Caki2 (cell line): ENCODE measurements around the gene MCAM. TPM values are rescaled to one million over a fixed set of nuclear protein-coding genes. Genes with fewer than 3 reads are reported as not detected.

ENCODE experiments used
- DNase-seq: peaks from one replicate; pipeline ENCODE4 v3.0.0-alpha.2; 2015; ENCODE audit warnings: low read depth
- in situ Hi-C: cut with HindIII; loops from 2 replicates; pipeline ENCODE4 v1.10.0; 2016; ENCODE audit warnings: low sequenced_read_pairs, low pct_unique_long_range_greater_than_20kb, mixed read lengths
- total RNA-seq: library from RNA; depleted of rRNA; stranded (reverse); fragments of >200 nt; shearing (Covaris generic); gene quantifications from 2 replicates; pipeline ENCODE4 v1.2.3, GENCODE V29; 2014; ENCODE audit warnings: low replicate concordance

Gene MCAM
- total RNA-seq, 1 experiment from 2014 or later, result 0.27 TPM

GRCh38 chr11:119318240-119319135 is 1.6 kb upstream of the MCAM start:
- no peak for DNase-seq
- in situ Hi-C loops, result loop anchor here (25.0 kb wide), 1 partner anchor 206 kb away; the partner anchor contains the start of genes C2CD2L, DPAGT1 and HINFP

- no peak for DNase-seq
- in situ Hi-C loops, result loop anchor here (25.0 kb wide), 1 partner anchor 205 kb away; the partner anchor contains the start of genes C2CD2L, DPAGT1 and HINFP
Observed at GRCh38 chr11:119317592-119318239, 786 bp upstream of the MCAM start.

GRCh38 chr11:119316016-119316728 is 758 bp downstream of the MCAM start:
- no peak for DNase-seq
- in situ Hi-C loops, result loop anchor here (25.0 kb wide), 1 partner anchor 204 kb away; the partner anchor contains the start of genes C2CD2L, DPAGT1 and HINFP

- DNase-seq, result peak; percentile 20
- in situ Hi-C loops, result loop anchor here (25.0 kb wide), 1 partner anchor 203 kb away; the partner anchor contains the start of genes C2CD2L, DPAGT1 and HINFP
Observed at GRCh38 chr11:119315131-119316015, 1.6 kb downstream of the MCAM start.

DNA sequence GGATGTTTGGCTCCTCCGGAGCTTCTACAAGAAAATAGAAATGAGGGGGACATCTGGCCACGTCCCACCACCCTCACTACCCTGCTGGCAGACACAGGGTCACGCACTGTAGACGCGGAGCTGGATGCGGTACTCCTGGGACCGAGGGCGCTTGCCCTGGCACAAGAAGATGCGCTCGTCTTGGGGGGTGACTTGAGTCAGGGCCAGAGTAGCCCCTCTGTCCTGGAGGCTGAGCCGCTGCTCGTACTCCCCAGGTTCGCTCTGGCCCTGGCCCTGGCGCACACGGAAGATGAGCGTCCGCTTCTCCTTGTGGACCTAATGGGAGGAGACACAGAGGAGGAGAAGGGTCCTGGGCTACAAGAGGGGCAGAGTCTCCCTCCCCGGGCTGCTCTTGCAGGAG is 2.2 kb downstream of the MCAM start:
- DNase-seq, result no peak
- in situ Hi-C loops, result loop anchor here (25.0 kb wide), 1 partner anchor 202 kb away; the partner anchor contains the start of genes C2CD2L, DPAGT1 and HINFP

DNA sequence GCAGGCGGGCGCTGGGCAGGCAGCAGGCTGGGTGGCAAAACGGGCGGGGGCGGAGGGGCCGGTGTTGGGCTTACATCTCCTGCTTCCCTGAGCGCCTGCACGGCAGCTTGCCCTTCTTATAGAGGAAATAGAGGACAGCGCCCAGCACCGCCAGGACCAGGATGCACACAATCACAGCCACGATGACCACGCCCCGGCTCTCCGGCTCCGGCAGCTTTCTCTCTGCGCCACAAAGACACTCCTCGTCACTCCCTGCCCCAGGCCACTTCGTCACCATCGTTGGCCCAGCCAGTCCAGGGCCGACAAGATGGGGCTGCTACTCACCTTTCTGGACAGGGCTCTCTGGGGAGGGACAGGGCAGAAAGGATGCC is 6.3 kb downstream of the MCAM start:
- in situ Hi-C loops, result loop anchor here (25.0 kb wide), 1 partner anchor 198 kb away; the partner anchor contains the start of genes C2CD2L, DPAGT1 and HINFP
- no peak for DNase-seq

DNA sequence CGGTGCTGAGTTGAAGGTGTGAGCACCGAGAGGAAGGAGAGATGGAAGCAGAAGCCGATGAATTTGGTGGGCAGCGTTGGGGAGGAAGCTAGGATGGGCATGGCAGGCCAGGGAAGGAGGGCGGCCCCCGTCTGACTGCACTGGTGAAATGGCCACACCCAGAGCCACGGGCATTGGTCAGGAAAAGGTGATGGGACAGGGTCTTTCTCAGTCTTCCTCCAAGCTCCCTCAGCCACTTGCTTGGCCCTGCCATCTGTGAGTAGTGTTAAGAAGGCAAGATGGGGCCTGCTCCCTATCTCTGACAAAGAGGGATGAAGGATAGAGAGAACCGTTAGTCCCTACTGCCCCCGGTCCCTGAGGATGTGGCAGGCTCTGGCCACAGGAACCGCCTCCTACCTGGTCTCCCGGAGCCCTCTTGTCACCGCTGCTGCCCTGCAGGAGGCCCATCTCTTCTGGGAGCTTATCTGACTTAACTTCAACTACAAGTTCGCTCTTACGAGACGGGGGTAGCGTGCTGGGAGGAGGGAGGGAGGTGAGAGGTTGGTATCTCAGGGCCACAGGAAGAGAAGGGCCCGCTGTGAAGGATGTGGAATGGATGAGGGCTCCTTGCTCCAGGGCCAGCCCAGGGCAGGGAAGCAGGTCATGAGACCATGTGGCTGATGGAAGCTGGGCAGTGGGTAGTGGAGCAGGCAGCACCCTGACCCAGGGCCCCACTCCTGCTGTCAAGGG is 6.8 kb downstream of the MCAM start:
- in situ Hi-C loops, result loop anchor here (25.0 kb wide), 1 partner anchor 198 kb away; the partner anchor contains the start of genes C2CD2L, DPAGT1 and HINFP
- no peak for DNase-seq

DNA sequence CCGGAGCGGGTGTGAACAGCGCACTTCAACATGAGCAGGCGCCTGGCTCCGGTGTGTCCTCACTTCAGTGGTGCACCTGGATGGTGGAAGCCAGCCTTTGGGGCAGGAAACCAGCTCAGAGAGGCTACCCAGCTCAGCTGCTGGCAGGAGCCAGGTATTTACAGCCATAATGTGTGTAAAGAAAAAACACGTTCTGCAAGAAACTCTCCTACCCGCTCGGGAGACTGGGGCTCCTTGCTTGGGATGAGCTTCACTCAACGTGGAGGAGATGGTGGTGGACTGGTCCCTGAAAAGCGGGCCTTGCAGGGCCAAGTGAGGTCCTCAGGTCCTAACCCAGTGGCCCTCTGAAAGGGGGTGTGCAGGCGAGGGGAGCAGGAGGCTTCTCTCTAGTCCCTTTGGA is 7.5 kb downstream of the MCAM start:
- no peak for DNase-seq
- in situ Hi-C loops, result loop anchor here (25.0 kb wide), 1 partner anchor 197 kb away; the partner anchor contains the start of genes C2CD2L, DPAGT1 and HINFP

- in situ Hi-C loops, result loop anchor here (25.0 kb wide), 1 partner anchor 196 kb away; the partner anchor contains the start of genes C2CD2L, DPAGT1 and HINFP
- DNase-seq, result no peak
Observed at GRCh38 chr11:119307974-119308373, 9.0 kb downstream of the MCAM start.

GRCh38 chr11:119307219-119307618 is 9.7 kb downstream of the MCAM start:
- in situ Hi-C loops, result loop anchor here (25.0 kb wide), 1 partner anchor 195 kb away; the partner anchor contains the start of genes C2CD2L, DPAGT1 and HINFP
- no peak for DNase-seq

DNA sequence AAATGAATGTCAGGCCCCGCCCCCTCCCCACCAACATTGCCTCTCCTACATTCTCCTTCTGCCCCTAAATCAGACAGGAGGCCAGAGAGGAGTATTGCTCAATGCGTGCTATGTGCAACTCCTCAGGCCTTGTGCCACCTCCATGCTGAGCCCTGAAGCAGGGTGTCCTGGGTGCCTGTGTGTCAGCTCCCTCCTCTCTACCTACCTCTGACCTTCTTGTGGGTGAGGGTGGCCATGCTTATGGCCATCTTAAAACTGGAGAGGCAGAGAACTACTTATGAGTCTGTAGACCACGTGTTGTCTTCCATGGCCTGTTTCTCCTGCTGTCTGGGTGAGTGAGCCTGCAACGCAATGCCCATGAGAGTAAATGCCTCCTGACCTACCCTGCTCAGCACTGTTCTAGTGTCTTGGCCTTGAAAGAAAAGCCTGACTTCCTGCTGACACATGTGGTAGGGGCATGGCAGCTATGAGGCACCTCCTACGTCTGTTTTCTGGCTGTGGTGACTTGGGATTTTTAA is 10.5 kb downstream of the MCAM start:
- DNase-seq, result no peak
- in situ Hi-C loops, result loop anchor here (25.0 kb wide), 1 partner anchor 194 kb away; the partner anchor contains the start of genes C2CD2L, DPAGT1 and HINFP

GRCh38 chr11:119305556-119306372 is 11.2 kb downstream of the MCAM start:
- no peak for DNase-seq
- in situ Hi-C loops, result loop anchor here (25.0 kb wide), 1 partner anchor 193 kb away; the partner anchor contains the start of genes C2CD2L, DPAGT1 and HINFP

- no peak for DNase-seq
- in situ Hi-C loops, result loop anchor here (25.0 kb wide), 1 partner anchor 191 kb away; the partner anchor contains the start of genes C2CD2L, DPAGT1 and HINFP
Observed at GRCh38 chr11:119303227-119303718, 13.7 kb downstream of the MCAM start.

GRCh38 chr11:119300198-119300964 is 16.5 kb downstream of the MCAM start:
- in situ Hi-C loops, result loop anchor here (25.0 kb wide), 1 partner anchor 188 kb away; the partner anchor contains the start of genes C2CD2L, DPAGT1 and HINFP
- no peak for DNase-seq
